ENCODE measurements around the gene PPP4R1.

DNA sequence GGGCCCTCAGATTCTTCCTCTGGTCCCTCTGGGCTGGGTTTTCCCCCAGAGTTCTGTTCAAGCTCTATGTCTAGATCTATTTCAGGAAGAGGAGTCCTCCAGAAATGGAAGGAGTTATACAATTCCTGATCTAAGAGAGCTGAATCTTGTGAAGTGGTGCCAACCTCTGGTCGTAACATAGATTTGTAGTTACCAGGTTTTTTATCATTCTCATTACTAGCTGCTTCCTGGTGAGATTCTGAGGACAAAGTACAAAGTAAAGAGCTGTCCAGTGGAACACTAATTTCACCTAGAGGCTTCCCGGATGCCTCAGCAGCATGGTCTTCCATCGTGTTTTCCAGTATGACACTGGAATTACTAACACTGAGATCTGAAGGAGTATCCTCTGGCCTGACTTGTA, 44.1 kb downstream of the PPP4R1 start:
- TF ChIP-seq, protein P1, sequence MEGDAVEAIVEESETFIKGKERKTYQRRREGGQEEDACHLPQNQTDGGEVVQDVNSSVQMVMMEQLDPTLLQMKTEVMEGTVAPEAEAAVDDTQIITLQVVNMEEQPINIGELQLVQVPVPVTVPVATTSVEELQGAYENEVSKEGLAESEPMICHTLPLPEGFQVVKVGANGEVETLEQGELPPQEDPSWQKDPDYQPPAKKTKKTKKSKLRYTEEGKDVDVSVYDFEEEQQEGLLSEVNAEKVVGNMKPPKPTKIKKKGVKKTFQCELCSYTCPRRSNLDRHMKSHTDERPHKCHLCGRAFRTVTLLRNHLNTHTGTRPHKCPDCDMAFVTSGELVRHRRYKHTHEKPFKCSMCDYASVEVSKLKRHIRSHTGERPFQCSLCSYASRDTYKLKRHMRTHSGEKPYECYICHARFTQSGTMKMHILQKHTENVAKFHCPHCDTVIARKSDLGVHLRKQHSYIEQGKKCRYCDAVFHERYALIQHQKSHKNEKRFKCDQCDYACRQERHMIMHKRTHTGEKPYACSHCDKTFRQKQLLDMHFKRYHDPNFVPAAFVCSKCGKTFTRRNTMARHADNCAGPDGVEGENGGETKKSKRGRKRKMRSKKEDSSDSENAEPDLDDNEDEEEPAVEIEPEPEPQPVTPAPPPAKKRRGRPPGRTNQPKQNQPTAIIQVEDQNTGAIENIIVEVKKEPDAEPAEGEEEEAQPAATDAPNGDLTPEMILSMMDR (conservative IDR thresholded peaks at IDR 0.05; ENCODE audit: low read depth, low read length) = no peak
- TF ChIP-seq RFX5 (IDR thresholded peaks at IDR 0.05; ENCODE audit: low read depth, low read length) (no peak), MAFK (IDR thresholded peaks at IDR 0.05; ENCODE audit: low read depth, low read length) (no peak), CHD1 (IDR thresholded peaks at IDR 0.05; ENCODE audit: low read depth, low read length) (no peak), POLR2A (IDR thresholded peaks at IDR 0.05; ENCODE audit: low read depth, low read length) (no peak), CEBPB (IDR thresholded peaks at IDR 0.05; ENCODE audit: low read depth, low read length) (no peak), RCOR1 (IDR thresholded peaks at IDR 0.05; ENCODE audit: insufficient replicate concordance, low read length) (no peak), SMC3 (IDR thresholded peaks at IDR 0.05; ENCODE audit: low read depth, low read length) (no peak)
